T-helper 17 cell (primary cell): Measurements from ENCODE around the gene ZNF845. TPM values are rescaled to one million over a fixed set of nuclear protein-coding genes. Genes with fewer than 3 reads are reported as not detected.
A peak's percentile ranks its signal among the peaks of the same experiment; 100 is the strongest.
"Not testable (repeated sequence)": the region's sequence is repeated elsewhere in the genome, so short reads cannot be mapped to it uniquely, and the experiment has no call there.

Source experiments
- ATAC-seq: fragments of 150-1000 bp; cut with Tn5 transposase; 2 replicates; pipeline ENCODE4 v1.10.0; 2021; ENCODE audit warnings: mild to moderate bottlenecking, moderate library complexity
- DNase-seq, 3 donors: peaks; one replicate each; pipeline versions ENCODE4 v3.0.0 to v3.0.0-alpha.2; 2020 to 2021
- H3K9me3 ChIP-seq: one replicate; pipeline ENCODE4 v1.7.0; 2013; ENCODE audit warnings: low read length, mild to moderate bottlenecking; ENCODE audit not compliant: control insufficient read depth, poor library complexity, severe bottlenecking
- H3K27ac Mint-ChIP-seq: one replicate; pipeline ENCODE4 v1.8.0; 2022; ENCODE audit warnings: mild to moderate bottlenecking, moderate library complexity, mixed read lengths
- H3K27me3 Mint-ChIP-seq: one replicate; pipeline ENCODE4 v1.8.0; 2022; ENCODE audit warnings: mixed read lengths
- H3K36me3 Mint-ChIP-seq: one replicate; pipeline ENCODE4 v1.8.0; 2022; ENCODE audit warnings: low read depth, mixed read lengths
- H3K4me1 Mint-ChIP-seq: one replicate; pipeline ENCODE4 v1.8.0; 2022; ENCODE audit warnings: mild to moderate bottlenecking, mixed read lengths
- H3K4me3 Mint-ChIP-seq: one replicate; pipeline ENCODE4 v1.8.0; 2022; ENCODE audit warnings: mild to moderate bottlenecking, moderate library complexity, mixed read lengths
- total RNA-seq, 4 donors: library from RNA in 2 of 4; stranded (reverse) in 2 of 4; gene quantifications; one replicate each; pipeline ENCODE4 v1.2.3 and lab custom pipeline; 2022 to 2026

The ZNF845 gene
- total RNA-seq (1 to 10 TPM; 6.5 to 6.9 TPM), total RNA-seq (lab: John Stamatoyannopoulos, UW) (18.6 to 89.6 reads per million in 2 donors)

GRCh38 chr19:53333463-53334449, at the start of gene ZNF845:
Gene ZNF845, plus strand, starts transcription at chr19:53333749. Its CDS starts 7,559 bp downstream, at chr19:53341308.
- Mint-ChIP-seq H3K27me3 (no peaks in the 10 kb centered on the region), H3K36me3 (peaks cover 3% of the 10 kb centered on the region), H3K4me3 (peak within 1 kb of the TSS; percentile 84), H3K27ac (peak within 1 kb of the TSS; percentile 90), H3K4me1 (peaks cover 7% of the 10 kb centered on the region)
- H3K9me3 ChIP-seq, result peaks cover under 1% of the 10 kb centered on the region
- peak; percentile 97 for ATAC-seq
- DNase-seq, result peak; percentile 91 to 96 (median 94)

- H3K36me3 Mint-ChIP-seq, result no peaks in the 10 kb centered on the region
- no peaks in the 10 kb centered on the region for H3K9me3 ChIP-seq
- H3K27me3 Mint-ChIP-seq, result no peaks in the 10 kb centered on the region
- ATAC-seq, result no peak
- no peaks in the 10 kb centered on the region for H3K4me1 Mint-ChIP-seq
- DNase-seq, result no peak
- no peak overlapping the region for H3K27ac Mint-ChIP-seq
- no peak overlapping the region for H3K4me3 Mint-ChIP-seq
Observed at GRCh38 chr19:53285087-53285486, 48.5 kb upstream of the ZNF845 start.

- H3K9me3 ChIP-seq, result peaks cover 5% of the 10 kb centered on the region
- ATAC-seq (no peak), DNase-seq (no peak)
- Mint-ChIP-seq H3K36me3 (no peaks in the 10 kb centered on the region), H3K27me3 (no peaks in the 10 kb centered on the region), H3K4me3 (no peak overlapping the region), H3K27ac (no peak overlapping the region), H3K4me1 (no peaks in the 10 kb centered on the region)
Observed at GRCh38 chr19:53290758-53291549, 42.6 kb upstream of the ZNF845 start.

- peaks cover 5% of the 10 kb centered on the region for H3K9me3 ChIP-seq
- DNase-seq (no peak), ATAC-seq (no peak)
- H3K27ac Mint-ChIP-seq, result no peak overlapping the region
- no peaks in the 10 kb centered on the region for H3K36me3 Mint-ChIP-seq
- no peaks in the 10 kb centered on the region for H3K4me1 Mint-ChIP-seq
- H3K27me3 Mint-ChIP-seq, result no peaks in the 10 kb centered on the region
- H3K4me3 Mint-ChIP-seq, result no peak overlapping the region
Observed at GRCh38 chr19:53294786-53295441, 38.6 kb upstream of the ZNF845 start.

- DNase-seq, H3K4me3 Mint-ChIP-seq, H3K27ac Mint-ChIP-seq, ATAC-seq, H3K27me3 Mint-ChIP-seq, H3K36me3 Mint-ChIP-seq, H3K9me3 ChIP-seq, H3K4me1 Mint-ChIP-seq: not testable (repeated sequence)
Observed at GRCh38 chr19:53301341-53301740, 32.2 kb upstream of the ZNF845 start.

GRCh38 chr19:53308339-53308811, 25.2 kb upstream of the ZNF845 start:
- DNase-seq, result no peak
- Mint-ChIP-seq H3K36me3 (no peaks in the 10 kb centered on the region), H3K27me3 (peaks cover 7% of the 10 kb centered on the region), H3K4me3 (no peak overlapping the region), H3K27ac (no peak overlapping the region), H3K4me1 (no peaks in the 10 kb centered on the region)
- ATAC-seq, result no peak
- no peaks in the 10 kb centered on the region for H3K9me3 ChIP-seq

GRCh38 chr19:53311044-53311443, 22.5 kb upstream of the ZNF845 start:
- no peak overlapping the region for H3K4me3 Mint-ChIP-seq
- ATAC-seq (no peak), DNase-seq (no peak)
- no peaks in the 10 kb centered on the region for H3K36me3 Mint-ChIP-seq
- H3K27me3 Mint-ChIP-seq, result peaks cover 6% of the 10 kb centered on the region
- no peaks in the 10 kb centered on the region for H3K9me3 ChIP-seq
- no peak overlapping the region for H3K27ac Mint-ChIP-seq
- no peaks in the 10 kb centered on the region for H3K4me1 Mint-ChIP-seq

- Mint-ChIP-seq H3K4me3 (no peak overlapping the region), H3K4me1 (no peaks in the 10 kb centered on the region), H3K27ac (no peak overlapping the region), H3K27me3 (no peaks in the 10 kb centered on the region), H3K36me3 (no peaks in the 10 kb centered on the region)
- DNase-seq (no peak), ATAC-seq (no peak)
- H3K9me3 ChIP-seq, result no peaks in the 10 kb centered on the region
Observed at GRCh38 chr19:53311897-53312296, 21.7 kb upstream of the ZNF845 start.

- Mint-ChIP-seq H3K4me3 (peak overlapping the region; percentile 7), H3K27ac (no peak overlapping the region), H3K4me1 (peaks cover 2% of the 10 kb centered on the region), H3K36me3 (no peaks in the 10 kb centered on the region), H3K27me3 (no peaks in the 10 kb centered on the region)
- ATAC-seq, result no peak
- H3K9me3 ChIP-seq, result peaks cover 12% of the 10 kb centered on the region
- no peak for DNase-seq
Observed at GRCh38 chr19:53328967-53329366, 4.6 kb upstream of the ZNF845 start.

- DNase-seq (no peak), ATAC-seq (no peak)
- H3K9me3 ChIP-seq, result peaks cover 8% of the 10 kb centered on the region
- peaks cover 3% of the 10 kb centered on the region for H3K36me3 Mint-ChIP-seq
- peak overlapping the region; percentile 90 for H3K27ac Mint-ChIP-seq
- no peaks in the 10 kb centered on the region for H3K27me3 Mint-ChIP-seq
- peaks cover 7% of the 10 kb centered on the region for H3K4me1 Mint-ChIP-seq
- peak overlapping the region; percentile 76 for H3K4me3 Mint-ChIP-seq
Observed at GRCh38 chr19:53332484-53332883, 1.1 kb upstream of the ZNF845 start.

GRCh38 chr19:53333066-53333462, 485 bp upstream of the ZNF845 start:
- peak; percentile 29 for ATAC-seq
- H3K27ac Mint-ChIP-seq, result peak overlapping the region; percentile 90
- peaks cover 3% of the 10 kb centered on the region for H3K36me3 Mint-ChIP-seq
- peaks cover 7% of the 10 kb centered on the region for H3K9me3 ChIP-seq
- H3K4me3 Mint-ChIP-seq, result peak overlapping the region; percentile 84
- peaks cover 7% of the 10 kb centered on the region for H3K4me1 Mint-ChIP-seq
- H3K27me3 Mint-ChIP-seq, result no peaks in the 10 kb centered on the region
- DNase-seq, result no peak

GRCh38 chr19:53344403-53344802, 10.9 kb downstream of the ZNF845 start:
- ATAC-seq, DNase-seq, H3K27ac Mint-ChIP-seq, H3K4me3 Mint-ChIP-seq, H3K27me3 Mint-ChIP-seq, H3K4me1 Mint-ChIP-seq: not testable (repeated sequence)
- peaks cover 18% of the 10 kb centered on the region for H3K36me3 Mint-ChIP-seq
- H3K9me3 ChIP-seq, result peaks cover 40% of the 10 kb centered on the region

- Mint-ChIP-seq H3K4me1 (no peaks in the 10 kb centered on the region), H3K27ac (no peak overlapping the region), H3K36me3 (no peaks in the 10 kb centered on the region), H3K27me3 (no peaks in the 10 kb centered on the region), H3K4me3 (no peak overlapping the region)
- peaks cover 23% of the 10 kb centered on the region for H3K9me3 ChIP-seq
- ATAC-seq, result no peak
- no peak for DNase-seq
Observed at GRCh38 chr19:53355739-53356138, 22.2 kb downstream of the ZNF845 start.
